GF-D8 (cell line): ENCODE results near the gene TNFAIP1.
"Not testable (repeated sequence)": the region's sequence is repeated elsewhere in the genome, so short reads cannot be mapped to it uniquely, and the experiment has no call there.

Source experiments
- DNase-seq: peaks from one replicate; lab custom pipeline; 2025; lab: John Stamatoyannopoulos, UW

The TNFAIP1 gene

GRCh38 chr17:28335201-28335958 is at the start of gene TNFAIP1, which contains the start of gene IFT20:
TNFAIP1 (plus strand) TSS chr17:28335761; CDS start chr17:28339522, 3,761 bp downstream.
IFT20 (minus strand) TSS chr17:28335472; CDS start chr17:28331985, 3,487 bp downstream.
- peak; percentile 90 for DNase-seq

- no peak for DNase-seq
Observed at GRCh38 chr17:28285965-28286364, 49.6 kb upstream of the TNFAIP1 start.

- DNase-seq = no peak
Observed at GRCh38 chr17:28290703-28291102, 44.9 kb upstream of the TNFAIP1 start.

GRCh38 chr17:28291780-28292330 is 43.7 kb upstream of the TNFAIP1 start:
- DNase-seq = no peak

- not testable (repeated sequence) for DNase-seq
Observed at GRCh38 chr17:28292878-28293277, 42.7 kb upstream of the TNFAIP1 start.

- no peak for DNase-seq
Observed at GRCh38 chr17:28293994-28294393, 41.6 kb upstream of the TNFAIP1 start.

- DNase-seq = no peak
Observed at GRCh38 chr17:28295677-28296578, 39.6 kb upstream of the TNFAIP1 start.

- DNase-seq = no peak
Observed at GRCh38 chr17:28298449-28298848, 37.1 kb upstream of the TNFAIP1 start.

- DNase-seq = no peak
Observed at GRCh38 chr17:28306954-28307401, 28.6 kb upstream of the TNFAIP1 start.

GRCh38 chr17:28313841-28314240 is 21.7 kb upstream of the TNFAIP1 start:
- no peak for DNase-seq

- DNase-seq = no peak
Observed at GRCh38 chr17:28315846-28316705, 19.5 kb upstream of the TNFAIP1 start.

- no peak for DNase-seq
Observed at GRCh38 chr17:28317099-28317965, 18.2 kb upstream of the TNFAIP1 start.

GRCh38 chr17:28317966-28318758 is 17.4 kb upstream of the TNFAIP1 start:
- DNase-seq = no peak

- peak; percentile 73 for DNase-seq
Observed at GRCh38 chr17:28318759-28319597, 16.6 kb upstream of the TNFAIP1 start, which contains the start of gene TMEM97. TMEM97 (plus strand) TSS chr17:28319200; CDS start chr17:28319240, 40 bp downstream.

- no peak for DNase-seq
Observed at GRCh38 chr17:28319598-28319935, 16.0 kb upstream of the TNFAIP1 start.

GRCh38 chr17:28320215-28321061 is 15.1 kb upstream of the TNFAIP1 start:
- DNase-seq = no peak

- no peak for DNase-seq
Observed at GRCh38 chr17:28324267-28324745, 11.3 kb upstream of the TNFAIP1 start.

- no peak for DNase-seq
Observed at GRCh38 chr17:28324781-28325180, 10.8 kb upstream of the TNFAIP1 start.
